Activated gamma-delta T cell (primary cell): Measurements from ENCODE around the gene ARL15.

ENCODE experiments used
- DNase-seq: peaks from one replicate; lab custom pipeline; 2025; lab: John Stamatoyannopoulos, UW

The ARL15 gene

DNA sequence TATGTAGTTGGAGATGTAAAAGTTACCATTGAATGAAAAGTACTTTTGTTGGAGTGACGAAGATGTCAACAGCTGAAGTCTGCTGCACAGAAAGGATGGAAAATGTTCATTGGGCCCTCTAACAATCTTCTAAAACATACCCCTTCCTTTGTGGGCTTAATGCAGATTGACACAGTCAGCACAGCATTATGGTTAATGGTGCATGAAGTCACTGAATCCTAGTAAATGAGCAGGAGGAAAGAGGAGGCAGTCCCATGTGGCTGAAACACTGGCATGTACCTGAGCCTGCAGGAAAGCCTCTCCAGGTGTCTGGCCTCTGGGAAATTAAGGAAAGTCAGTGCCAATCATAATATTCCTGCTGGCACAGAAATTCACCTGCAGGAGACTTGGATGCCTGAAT is 153.8 kb downstream of the ARL15 start:
- DNase-seq: no peak

DNA sequence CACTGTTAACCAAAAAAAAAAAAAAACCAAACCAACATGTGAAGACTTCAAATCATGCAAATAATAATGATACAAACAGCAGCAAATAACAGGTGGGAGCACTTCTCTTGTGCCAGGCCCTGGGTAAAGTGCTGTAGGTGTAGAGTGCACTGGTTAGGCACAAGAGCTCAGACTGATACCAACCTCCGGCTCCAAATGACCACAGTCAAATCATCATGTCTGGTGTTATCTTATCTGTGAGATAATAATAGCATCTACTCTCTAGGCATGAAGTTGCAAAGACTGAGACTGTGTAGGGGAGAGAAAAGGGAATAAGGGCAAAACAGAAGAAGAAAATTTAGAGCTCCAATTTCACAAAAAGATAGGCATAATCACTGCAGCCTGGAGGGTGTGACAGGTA is 159.5 kb downstream of the ARL15 start:
- no peak for DNase-seq

DNA sequence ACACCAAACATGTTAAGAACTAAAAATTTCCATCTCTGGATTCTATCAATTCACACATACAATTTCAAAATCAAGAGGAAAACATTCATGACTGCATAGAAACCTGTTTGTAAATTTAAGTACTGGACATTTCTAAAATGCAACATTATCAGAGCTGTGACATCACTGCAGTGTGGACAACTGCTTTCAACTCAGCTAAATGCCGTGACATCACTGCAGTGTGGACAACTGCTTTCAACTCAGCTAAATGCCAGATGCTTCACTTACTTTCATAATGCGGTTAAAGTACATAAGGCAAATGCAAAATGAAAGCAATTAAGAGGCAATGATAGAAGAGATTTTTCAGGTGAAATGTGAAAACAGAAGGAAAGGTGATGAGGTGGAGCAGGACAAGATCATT is 161.5 kb downstream of the ARL15 start:
- DNase-seq: no peak

DNA sequence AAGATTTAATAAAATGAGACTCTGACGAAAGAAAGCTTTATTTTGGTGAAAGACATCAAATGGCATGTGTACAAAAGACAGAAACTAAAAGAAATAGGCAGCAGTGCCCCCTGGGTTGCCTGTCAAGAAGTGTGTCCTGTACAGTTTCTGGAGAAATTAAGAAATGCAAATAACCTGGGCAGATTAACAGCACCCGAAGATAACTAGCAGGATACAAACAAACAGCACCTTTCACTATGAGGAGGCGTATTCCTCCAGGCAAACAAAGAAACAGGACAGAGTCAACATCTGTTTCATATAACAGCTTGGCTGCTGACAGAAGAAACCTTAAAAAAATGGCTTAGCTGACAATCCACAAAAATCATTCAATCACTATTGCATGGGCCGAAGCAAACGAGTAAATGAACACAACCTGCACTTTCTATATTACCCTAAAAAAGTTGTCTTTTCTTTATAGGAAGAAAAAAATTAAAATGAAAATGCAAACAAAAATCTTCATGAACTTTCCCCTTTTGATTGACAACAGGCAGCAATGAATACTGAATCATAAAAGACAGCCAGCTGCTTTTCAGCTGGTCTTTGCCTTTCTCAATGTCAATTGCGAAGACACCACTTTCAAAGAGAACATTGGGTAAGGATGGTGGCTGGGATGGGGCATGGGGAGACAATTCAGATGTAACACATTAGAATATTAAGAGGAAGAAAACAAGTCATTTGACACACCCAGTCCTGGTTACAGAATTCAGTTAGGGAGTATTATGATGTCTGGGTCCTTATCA is 162.1 kb downstream of the ARL15 start:
- no peak for DNase-seq

DNA sequence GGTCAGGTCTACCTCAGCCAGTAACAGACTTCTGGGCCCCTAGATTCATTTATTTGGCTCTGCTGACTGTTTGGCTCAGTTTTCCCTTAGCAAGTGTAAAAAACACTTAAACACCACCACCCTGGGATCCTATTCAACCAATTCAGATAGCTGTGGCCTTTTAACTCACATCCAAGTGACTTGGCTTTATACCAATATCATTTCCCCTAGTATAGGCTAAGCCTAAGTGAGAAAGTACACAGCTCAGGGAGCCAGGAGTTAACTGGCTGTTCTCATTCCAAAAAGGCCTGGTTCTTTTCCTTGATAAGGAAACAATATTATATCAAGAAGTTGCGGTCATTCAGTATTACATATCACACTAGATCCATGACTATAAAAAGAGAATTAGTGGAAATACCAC is 163.5 kb downstream of the ARL15 start:
- DNase-seq: no peak

DNA sequence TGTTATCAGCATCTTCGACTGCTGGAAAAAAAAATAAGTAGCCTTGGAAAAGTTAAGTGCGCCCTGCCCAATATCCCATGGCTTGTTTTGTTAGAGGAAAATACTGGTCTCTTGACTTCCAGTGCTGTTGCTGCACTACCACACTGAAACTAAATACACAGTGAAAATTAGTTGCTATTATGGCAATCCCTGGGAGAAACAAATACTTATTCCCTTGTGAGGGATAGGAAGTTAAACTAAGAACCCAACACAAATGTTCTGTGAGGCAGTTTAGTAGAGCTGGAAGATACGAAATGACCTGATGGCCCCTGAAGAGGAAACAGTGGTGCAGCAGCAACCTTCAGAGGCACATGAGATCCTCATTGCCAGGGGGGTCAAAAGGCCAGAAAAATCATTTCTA is 164.0 kb downstream of the ARL15 start:
- DNase-seq: no peak

DNA sequence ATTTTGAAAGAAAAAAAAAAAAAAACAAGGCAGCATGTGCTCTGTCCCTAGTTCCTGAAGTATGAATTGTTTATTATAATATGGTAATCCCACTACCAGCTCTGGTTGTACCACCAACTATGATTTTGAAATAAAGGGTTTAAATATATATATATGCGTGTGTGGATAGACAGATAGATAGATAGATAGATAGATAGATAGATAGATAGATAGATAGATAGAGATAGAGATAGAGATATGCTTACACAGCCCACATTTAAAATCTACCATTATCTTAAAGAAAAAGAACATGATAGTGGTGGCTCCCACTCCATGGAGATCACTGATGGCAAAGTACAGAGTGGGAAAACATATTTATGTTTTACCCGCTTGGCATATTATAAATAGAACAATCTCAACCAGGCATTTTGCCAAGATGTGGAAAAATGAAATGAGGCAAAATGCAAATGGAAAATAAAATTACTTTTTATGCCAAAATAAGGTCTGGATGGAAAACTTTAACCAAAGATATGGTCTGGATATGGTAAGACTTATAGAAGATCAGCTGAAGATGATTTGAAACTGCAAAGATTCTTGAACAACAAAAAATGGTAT is 170.0 kb downstream of the ARL15 start:
- DNase-seq: no peak

DNA sequence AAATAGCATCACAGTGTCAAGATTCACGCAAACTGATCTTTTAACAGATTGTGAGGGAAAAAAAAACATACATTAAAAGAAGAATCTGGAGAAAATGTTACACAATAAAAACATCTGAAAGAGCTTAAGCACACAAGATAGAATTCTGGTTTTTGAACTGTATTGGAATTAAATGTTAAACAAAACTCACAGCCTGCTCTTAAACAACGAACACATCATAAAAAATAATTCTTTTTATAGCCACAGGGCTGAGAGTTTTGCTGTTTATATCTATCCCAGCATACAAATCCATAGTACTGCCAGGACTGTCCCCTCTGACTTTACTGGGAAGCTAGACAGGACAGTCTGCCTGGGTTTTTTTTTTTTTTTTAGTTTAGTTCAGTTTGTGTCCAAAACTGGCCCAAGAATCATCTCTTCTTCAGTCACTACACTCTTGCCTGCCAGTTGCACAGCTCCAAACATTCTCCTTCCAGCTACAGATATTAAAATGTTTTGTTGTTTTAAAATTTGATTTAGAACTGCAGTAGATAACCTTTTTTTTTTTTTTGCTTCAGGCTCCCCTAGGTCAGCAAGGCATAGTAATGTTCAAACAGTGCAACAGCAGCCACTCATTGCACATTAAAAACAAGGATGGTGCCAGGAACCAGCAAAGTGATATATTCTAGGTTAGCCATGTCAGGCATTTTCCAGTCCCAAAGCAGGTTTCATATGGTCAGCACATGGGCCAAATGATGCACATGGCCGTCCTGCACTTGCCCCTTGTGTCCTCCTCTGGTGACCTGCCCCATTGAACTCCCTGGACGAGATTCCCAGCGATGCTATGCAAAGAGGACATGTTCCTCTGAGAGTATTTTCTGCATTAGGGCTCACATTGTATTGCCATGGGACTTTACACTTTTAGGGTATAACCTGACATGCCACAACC is 173.6 kb downstream of the ARL15 start:
- no peak for DNase-seq

DNA sequence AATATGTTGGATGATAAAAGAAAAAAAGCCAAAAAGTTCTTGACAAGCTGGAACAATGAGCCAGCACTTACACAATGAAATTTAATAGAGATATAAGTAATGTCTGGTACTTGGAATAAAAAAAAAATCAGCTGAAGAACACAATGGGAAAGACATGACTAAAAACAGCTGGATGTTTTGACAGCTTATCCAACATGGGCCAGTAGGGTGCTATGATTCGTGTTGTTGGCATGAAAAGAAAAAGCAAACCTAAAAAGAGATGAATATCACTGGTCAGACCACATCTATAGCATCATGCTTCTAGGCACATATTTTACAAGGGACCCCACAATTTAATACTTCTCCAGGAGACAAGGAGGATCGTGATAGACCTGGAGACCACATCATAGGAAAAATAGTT is 175.3 kb downstream of the ARL15 start:
- no peak for DNase-seq

DNA sequence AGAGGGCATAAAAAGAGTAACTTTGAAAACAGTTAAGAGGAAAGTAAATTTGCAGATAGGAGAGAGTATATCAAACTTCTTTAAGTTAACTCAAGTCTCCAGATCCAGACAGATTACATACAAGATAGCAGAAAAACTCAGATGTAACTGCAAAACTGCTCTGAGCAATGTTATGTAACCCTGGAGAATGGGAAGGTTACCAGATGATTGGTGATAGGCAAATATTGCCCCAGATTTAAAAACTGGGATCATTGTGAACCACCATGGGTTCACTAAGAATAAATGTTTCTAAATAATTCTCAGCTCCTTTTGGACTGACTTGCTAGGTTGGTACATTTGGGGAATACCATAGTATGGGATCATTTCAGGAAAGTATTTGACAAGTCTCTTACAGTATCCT is 176.5 kb downstream of the ARL15 start:
- DNase-seq: no peak

DNA sequence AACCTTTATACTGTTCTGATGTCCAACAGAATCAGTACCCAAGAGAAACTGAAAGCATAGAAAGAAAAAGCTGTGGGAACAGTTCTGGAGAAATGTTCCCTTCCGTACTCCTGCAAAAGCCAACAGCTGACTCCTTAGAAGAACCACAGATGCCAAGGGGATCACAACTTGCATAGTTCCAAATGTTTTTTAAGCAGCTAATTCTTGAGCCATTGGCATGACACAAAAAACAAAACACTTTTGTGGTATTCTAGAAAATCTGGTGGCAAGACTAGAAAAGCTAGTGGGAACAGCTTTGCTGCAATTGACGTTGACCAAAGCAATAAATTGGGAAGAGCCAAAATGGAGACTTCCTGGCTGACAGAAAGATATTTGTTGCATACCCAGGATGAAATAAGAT is 189.9 kb downstream of the ARL15 start:
- DNase-seq: no peak

DNA sequence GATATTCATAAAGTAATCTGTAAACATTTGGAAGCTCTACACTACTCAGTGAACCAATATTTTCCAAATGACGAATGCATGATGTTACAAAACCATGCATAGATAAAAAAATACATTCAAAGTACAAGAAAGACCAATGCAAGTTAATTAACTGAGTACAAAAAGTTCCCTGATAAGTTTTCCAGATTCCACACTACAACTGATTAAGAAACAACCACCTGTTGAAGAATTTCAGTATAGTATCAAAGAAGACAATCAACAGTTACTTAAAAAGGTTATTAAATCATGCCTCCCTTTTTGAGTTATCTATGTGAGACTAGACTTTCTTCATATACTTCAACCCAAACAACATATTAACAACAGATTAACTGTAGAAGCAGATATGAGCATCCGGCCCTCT is 192.4 kb downstream of the ARL15 start:
- no peak for DNase-seq

DNA sequence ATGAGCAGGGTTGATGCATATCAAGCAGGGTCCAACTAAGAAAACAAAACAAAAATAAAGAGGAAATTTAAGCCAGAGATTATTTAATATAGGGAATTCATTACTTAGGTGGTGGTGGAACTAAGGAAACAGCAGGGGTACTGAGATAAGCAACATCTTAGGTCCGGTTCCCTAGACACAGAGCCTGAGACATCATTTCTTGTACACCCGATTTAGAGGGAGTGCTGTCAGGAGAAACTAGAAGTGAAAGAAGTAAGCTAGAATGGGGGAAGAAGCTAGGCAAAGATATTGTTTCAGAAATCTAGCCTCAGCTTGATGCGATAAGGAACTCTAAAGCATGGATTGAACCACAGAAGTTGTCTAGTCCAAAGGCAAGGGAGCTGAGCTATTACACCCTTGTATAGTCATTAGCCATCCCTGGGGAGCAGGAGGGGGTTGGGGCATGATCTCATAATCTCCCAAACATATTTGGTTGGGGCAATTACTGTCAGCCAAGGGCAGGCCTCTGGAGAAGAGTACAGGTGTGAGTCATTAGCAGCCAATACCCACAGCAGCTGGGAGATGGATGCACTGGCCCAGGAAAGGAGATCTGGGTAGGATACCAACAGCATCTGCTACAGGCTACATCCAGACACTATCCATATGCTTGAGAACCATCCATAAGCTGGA is 194.5 kb downstream of the ARL15 start:
- no peak for DNase-seq

DNA sequence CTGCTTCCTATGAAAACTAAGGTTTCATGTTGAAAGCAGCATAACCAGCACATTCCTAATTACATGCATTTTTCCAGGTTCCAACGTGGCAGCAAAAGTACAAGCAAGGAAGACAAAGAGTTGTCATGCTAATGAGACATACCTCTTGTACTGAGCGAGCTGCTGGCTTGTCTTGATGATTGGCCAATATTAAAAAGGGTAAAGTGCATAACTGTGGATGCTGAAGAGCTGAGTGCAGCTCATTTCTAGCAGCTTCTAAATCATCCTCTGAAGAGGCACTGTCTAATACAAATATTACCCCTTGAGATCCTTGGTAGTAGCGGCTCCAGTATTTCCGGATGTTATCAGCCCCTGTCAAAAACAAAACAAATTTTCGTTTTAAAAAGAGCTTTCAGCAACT is 197.3 kb downstream of the ARL15 start:
- no peak for DNase-seq

DNA sequence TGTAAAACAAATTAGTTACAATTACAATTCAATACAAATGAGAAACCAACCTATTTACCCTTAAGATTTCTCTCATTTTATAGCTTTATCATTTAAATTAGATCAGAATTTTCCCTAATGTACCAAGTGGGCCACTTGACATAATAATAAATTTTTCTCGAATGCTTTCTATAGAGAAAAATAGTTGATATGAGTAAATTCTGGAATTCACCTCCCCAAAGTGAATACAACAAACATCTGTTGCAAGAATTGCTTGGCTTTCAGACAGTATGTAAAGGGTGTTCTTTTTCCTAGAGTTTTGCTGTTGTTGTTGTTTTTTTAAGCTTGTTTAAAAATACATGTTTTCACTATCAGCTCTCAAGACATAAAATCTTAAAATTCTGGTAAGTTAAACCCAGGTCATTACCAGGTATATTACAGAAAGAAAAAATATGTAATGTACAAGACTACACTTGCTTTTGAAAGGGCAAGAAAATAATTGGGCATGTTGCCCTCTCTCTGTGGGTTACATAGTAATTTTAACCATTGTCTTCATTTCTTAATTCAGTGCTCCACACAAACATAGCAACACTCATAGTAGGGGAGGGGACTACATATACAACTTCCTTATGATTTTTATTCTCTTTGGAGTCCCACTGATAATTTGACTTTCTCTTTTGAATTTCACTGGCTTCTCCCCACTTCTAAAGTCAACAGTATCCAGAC is 200.6 kb downstream of the ARL15 start:
- no peak for DNase-seq

DNA sequence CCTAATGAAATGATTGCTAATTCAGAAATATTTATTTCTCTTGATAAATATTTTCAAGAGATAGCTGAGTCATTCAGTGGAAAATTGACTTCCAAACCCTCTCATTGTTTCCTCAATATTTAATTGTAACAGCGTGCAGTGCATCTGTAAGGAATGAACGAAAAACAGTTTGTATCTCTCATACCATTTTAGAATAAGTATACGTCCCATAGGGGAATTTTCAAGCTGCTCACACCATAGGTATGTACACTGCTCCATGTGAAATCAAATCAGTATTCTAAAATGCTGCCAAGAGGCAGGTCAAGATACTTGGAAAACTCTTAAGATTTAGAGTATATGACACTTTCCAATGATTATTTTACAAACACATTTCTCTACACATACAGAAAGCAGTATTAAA is 202.2 kb downstream of the ARL15 start:
- DNase-seq: no peak

DNA sequence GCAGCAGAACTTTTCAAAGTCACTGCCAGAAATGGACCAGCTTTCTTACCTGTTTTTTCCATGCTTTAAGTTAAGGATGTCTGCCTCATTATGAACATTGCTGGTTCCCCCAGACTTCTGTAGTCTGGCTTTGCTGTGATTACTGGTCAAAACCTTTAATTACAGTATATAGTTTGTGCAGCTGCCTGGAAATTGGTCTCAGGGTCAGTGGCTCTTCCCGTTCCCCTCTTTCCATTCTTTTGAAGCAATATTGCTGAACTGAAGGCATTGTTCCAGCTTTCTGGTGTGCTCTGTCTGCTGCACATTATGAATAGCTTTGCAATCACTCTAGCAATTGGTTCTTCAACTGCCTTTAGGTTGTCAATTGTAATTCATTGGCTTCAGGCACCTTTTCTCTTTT is 206.5 kb downstream of the ARL15 start:
- DNase-seq: no peak

DNA sequence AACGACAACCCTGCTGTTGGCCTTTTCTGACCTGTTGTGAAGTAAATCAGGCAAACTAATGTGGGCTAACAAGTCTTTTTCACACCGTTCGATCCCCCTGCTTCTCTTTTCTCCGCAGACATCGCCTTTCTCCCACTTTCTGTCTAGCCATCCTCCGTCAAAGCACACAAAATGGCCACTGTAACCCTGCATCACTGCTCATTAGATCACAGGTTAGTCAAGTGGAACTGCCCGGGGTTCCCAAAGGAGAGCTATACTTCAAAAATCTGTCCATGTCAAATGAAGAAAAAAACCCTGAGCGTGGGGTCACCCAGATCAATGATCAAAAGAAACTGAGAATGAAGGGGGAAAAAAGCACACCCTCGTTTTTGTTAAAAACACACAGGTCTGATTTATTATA is 212.1 kb downstream of the ARL15 start:
- DNase-seq: no peak

DNA sequence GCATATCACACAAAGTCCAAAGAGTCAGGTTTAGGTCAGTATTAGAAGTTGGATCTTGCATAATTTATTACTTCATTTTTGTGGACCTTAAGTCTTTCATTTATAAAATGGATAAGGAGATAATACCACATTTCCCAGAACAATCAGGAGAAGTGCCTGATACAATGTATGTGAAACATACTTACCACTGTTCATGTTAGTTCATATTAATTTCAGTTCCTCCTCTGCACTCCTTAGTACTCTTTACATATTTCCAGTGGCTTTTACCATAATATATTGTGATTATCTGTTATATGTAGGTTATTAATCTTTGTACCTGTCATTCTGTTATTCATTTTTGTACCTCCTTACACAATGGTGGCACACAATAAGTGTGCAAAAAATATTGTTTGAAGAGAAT is 214.4 kb downstream of the ARL15 start:
- no peak for DNase-seq

DNA sequence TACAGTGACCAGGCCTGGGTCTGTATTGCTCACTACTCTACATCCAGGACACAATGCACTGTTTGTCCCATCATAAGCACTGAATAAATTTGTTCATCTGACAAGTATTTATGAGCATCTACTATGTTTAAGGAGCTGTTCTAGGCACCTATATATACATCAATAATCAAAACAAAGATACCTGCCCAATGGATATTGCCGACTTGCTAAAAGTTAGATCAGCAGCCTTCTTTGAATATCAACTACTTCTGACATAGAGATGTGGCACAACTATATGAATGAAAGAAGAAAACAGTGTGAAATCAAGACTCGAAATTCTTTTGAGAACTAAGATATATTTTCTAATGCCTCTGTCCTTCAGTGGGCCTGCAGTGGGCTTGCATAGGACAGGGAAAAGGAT is 215.7 kb downstream of the ARL15 start:
- DNase-seq: no peak

DNA sequence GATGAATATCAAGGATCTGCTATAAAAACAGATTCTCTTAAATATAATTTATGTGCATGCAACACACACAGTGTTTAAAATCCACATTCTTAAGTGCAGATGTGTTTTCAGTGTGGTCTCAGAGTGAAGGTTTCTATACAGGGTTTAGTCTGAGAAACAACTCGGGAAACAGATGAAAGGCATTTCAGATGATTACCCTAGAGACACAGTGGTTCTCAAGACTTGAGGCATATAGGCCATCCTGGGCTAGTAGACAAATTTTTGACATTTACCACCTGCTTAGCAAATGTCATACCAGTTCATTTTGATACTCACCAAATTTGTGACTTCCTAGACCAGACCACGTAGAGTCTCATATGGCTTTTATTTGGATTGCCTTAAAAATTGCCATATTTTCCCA is 216.5 kb downstream of the ARL15 start:
- no peak for DNase-seq

DNA sequence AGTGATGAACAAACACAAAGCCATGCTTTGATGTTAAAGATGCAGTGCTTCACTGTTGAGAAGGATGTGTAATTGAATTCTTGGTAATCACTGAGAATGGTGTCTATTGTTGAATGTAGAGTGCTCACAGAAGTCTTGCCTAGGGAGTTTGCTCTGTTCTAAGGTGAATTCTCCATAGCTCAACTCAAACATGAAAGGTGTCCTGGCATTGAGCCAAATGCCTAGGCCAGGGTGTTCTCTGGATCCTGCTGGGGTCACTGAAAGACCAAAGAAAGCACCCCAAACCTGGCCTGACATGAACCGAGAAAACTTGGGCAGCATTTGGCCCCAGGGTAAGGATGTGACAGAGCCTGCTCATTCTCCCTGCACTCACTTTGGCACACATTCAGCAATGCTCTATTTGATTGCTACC is 217.3 kb downstream of the ARL15 start:
- no peak for DNase-seq
